Measurements from ENCODE around the gene CAMK1D.

Gene CAMK1D

GRCh38 chr10:12502526-12503274 is 153.4 kb downstream of the CAMK1D start:
- DNase-seq (ENCODE audit: low read depth): no peak
- no peak overlapping the region for H3K4me3 ChIP-seq (ENCODE audit: low read depth, low read length)

- DNase-seq (ENCODE audit: low read depth): no peak
- H3K4me3 ChIP-seq (ENCODE audit: low read depth, low read length): no peak overlapping the region
These were observed 154.0 kb downstream of the CAMK1D start for GRCh38 chr10:12503311-12503710.

DNA sequence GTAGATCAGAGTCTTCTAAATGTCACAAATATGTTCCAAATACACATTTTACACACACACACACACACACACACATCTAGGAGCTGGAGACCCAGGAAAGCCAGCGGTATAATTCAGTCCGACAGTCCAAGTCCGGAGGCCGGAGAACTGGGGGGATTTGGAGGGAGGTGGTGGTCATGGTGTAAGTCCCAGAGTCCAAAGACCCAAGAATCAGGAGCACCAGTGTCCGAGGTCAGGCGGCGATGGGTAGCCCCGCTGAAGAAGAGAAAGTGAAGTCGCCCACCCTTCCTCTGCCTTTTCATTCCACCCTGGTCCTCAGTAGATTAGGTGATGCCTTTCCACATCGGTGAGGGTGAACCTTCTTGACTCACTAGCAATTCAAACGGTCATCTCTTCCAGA is 154.8 kb downstream of the CAMK1D start:
- no peak for DNase-seq (ENCODE audit: low read depth)
- no peak overlapping the region for H3K4me3 ChIP-seq (ENCODE audit: low read depth, low read length)

- no peak overlapping the region for H3K4me3 ChIP-seq (ENCODE audit: low read depth, low read length)
- DNase-seq (ENCODE audit: low read depth): no peak
These were observed 155.3 kb downstream of the CAMK1D start for GRCh38 chr10:12504628-12505027.

DNA sequence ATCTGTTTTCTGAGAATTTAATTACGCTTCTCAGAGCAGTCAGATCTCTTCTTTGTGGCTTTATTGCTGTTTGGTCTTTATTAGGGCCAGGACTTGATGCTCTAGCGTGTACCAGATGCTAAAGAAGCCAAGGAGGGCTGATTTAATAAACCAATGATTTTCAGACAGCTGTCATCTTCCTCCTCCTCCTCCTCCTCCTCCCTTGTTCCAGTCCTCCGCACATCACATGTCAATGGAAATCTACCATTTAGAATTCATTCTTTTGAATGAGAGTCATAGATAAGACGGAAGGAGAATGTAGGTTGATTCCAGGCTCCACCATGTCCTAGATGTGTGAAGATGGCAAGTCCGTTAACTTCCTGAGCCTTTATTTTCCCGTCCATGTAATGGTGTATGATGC is 156.3 kb downstream of the CAMK1D start:
- no peak for DNase-seq (ENCODE audit: low read depth)
- H3K4me3 ChIP-seq (ENCODE audit: low read depth, low read length): no peak overlapping the region

GRCh38 chr10:12507165-12507850 is 158.0 kb downstream of the CAMK1D start:
- H3K4me3 ChIP-seq (ENCODE audit: low read depth, low read length): no peak overlapping the region
- DNase-seq (ENCODE audit: low read depth): no peak

GRCh38 chr10:12508165-12508564 is 158.8 kb downstream of the CAMK1D start:
- DNase-seq (ENCODE audit: low read depth): no peak
- no peak overlapping the region for H3K4me3 ChIP-seq (ENCODE audit: low read depth, low read length)

DNA sequence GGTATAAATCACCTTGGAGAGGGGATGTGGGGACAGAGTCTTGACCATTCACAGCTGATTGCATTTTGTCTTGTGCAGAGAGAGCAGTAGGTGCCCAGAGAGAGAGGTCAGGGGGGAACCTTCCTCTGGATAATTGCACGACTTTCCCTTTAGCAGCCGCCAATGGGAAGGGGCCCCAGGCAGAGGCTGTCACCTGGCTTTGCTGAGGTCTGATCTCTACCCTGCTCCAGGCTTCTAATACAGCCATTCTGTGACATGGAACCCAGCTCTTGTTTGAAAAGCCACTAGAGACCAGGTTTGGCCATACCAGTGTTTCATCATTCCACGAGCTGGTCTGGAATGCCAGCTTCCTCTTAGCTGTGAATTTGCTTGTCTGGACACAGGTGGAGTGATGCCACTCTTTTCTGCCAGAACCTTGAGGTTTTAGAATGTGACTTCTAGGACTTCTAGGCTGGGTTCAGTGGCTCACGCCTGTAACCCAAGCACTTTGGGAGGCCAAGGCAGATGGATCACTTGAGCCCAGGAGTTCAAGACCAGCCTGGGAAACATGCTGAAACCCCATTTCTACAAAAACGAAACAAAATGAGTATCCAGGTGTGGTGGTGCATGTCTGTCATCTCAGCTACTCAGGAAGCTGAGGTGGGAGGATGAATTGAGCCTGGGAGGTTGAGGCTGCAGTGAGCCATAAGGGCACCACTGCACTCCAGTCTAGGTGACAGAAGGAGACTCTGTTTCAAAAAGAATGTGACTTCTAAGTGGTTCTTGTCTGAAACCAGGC is 159.9 kb downstream of the CAMK1D start:
- no peak for DNase-seq (ENCODE audit: low read depth)
- H3K4me3 ChIP-seq (ENCODE audit: low read depth, low read length): no peak overlapping the region

GRCh38 chr10:12509794-12510100 is 160.4 kb downstream of the CAMK1D start:
- no peak overlapping the region for H3K4me3 ChIP-seq (ENCODE audit: low read depth, low read length)
- no peak for DNase-seq (ENCODE audit: low read depth)

- no peak overlapping the region for H3K4me3 ChIP-seq (ENCODE audit: low read depth, low read length)
- no peak for DNase-seq (ENCODE audit: low read depth)
These were observed 161.2 kb downstream of the CAMK1D start for GRCh38 chr10:12510501-12510941.

DNA sequence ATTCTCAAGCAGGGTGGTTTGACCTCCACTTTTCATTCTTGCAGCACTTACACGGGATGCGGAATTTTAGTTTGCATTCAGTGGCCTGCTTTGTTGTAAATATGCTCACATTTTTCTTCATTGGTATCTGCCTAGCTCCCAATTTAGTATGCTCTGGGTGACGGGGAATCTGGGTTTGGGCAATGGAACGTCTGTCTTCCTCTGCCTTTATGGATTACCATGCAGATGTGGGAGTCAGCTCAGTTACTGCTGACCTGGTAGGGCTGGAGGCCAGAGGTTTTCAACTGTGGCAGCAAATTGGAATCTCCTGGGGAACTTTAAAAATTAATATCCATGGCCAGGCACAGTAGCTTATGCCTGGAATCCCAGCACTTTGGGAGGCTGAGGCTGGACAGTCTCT is 161.6 kb downstream of the CAMK1D start:
- DNase-seq (ENCODE audit: low read depth): no peak
- H3K4me3 ChIP-seq (ENCODE audit: low read depth, low read length): no peak overlapping the region

DNA sequence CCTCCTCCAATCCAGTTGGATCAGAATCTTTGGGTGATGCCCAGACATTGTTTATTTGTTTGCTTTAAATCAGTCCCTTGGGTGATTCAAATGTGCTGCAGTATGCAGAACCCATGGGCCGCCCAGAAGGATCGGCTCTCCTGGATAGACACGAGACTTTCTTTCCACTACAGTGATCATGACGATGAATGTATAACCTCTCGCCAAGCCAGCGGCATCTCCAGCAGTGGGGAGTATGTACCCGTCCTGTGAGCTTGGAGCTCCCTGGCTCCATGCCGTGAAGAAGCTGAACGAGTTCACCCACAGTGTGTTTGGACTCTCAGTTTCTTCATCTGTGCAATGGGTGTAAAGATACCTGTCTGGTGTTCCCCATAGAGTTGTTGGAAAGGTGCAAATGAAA is 162.3 kb downstream of the CAMK1D start:
- no peak for DNase-seq (ENCODE audit: low read depth)
- H3K4me3 ChIP-seq (ENCODE audit: low read depth, low read length): no peak overlapping the region

- H3K4me3 ChIP-seq (ENCODE audit: low read depth, low read length): no peak overlapping the region
- no peak for DNase-seq (ENCODE audit: low read depth)
These were observed 163.1 kb downstream of the CAMK1D start for GRCh38 chr10:12512332-12513002.

DNA sequence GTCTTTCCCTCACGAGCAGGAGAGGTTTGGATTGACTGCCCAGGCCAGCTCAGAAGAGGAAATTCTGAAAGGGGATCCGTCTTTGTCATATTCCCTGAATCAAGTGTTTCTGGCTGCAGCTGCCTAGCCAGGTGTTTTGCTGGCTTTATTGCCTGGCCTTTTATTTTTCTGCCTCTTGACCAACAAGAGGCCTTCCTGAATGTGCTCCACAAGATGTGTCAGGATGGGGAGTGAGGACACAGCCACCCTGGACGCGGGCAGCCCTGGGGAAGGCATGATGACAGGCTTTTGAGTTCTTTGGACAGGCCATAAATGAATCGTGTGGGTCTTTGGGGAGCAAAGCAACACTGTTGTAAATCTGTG is 163.6 kb downstream of the CAMK1D start:
- DNase-seq (ENCODE audit: low read depth): no peak
- H3K4me3 ChIP-seq (ENCODE audit: low read depth, low read length): no peak overlapping the region

GRCh38 chr10:12513775-12514673 is 164.7 kb downstream of the CAMK1D start:
- no peak overlapping the region for H3K4me3 ChIP-seq (ENCODE audit: low read depth, low read length)
- no peak for DNase-seq (ENCODE audit: low read depth)

GRCh38 chr10:12518024-12518423 is 168.7 kb downstream of the CAMK1D start:
- DNase-seq (ENCODE audit: low read depth): no peak
- H3K4me3 ChIP-seq (ENCODE audit: low read depth, low read length): no peak overlapping the region

DNA sequence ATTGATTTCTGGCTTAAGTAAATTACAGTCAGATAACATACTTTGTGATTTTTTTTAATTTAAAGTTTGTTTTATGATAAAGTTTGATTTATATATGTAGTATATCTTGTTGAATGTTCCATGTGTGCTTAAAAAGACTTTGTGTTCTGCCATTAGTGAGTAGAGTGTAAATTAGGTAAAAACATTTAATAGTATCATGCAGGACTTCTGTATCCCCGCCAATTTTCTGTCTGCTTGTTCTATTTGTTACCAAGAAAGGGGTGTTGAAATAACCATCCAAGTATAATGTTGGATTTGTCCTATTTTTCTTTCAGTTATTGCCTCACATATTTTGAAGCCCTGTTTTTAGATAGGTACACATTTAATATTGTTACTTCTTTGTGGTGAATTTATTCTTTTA is 172.1 kb downstream of the CAMK1D start:
- no peak for DNase-seq (ENCODE audit: low read depth)
- no peak overlapping the region for H3K4me3 ChIP-seq (ENCODE audit: low read depth, low read length)

GRCh38 chr10:12526311-12526710 is 177.0 kb downstream of the CAMK1D start:
- no peak overlapping the region for H3K4me3 ChIP-seq (ENCODE audit: low read depth, low read length)
- no peak for DNase-seq (ENCODE audit: low read depth)

DNA sequence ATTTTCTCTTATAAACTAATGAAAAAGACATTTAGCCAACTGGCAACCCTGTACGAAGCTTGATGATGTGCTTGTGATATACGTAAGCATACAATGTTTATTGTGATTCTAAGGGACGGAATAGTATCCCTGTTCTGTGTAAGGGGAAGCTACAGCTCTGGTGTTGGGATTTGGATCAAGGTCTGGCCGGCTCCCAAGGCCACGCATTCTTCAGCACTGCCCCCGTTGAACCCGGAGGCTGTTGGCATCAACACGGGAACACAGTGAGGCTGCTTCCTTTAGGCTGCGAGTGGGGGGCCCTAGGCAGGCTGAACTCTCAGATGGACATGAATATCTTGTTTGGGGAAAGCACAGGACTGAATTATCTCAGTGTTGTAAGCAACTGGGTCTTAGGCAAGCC is 180.6 kb downstream of the CAMK1D start:
- no peak overlapping the region for H3K4me3 ChIP-seq (ENCODE audit: low read depth, low read length)
- no peak for DNase-seq (ENCODE audit: low read depth)

Measured in skeletal muscle cell (primary cell).